GM20000 (cell line): ENCODE results near the gene NR1D1.
A peak's percentile ranks its signal among the peaks of the same experiment; 100 is the strongest.

Experiments
- DNase-seq: peaks from one replicate; pipeline ENCODE4 v3.0.0; 2012; ENCODE audit warnings: low spot score
- CTCF ChIP-seq: IDR thresholded peaks from 2 replicates; pipeline ENCODE4 v1.5.1; 2012; ENCODE audit warnings: mild to moderate bottlenecking, control low read depth; ENCODE audit errors: extremely low read depth, missing control alignments

Gene NR1D1

GRCh38 chr17:40115101-40115436 is 14.7 kb upstream of the NR1D1 start:
- DNase-seq = no peak
- TF ChIP-seq CTCF = no peak

- TF ChIP-seq CTCF = no peak
- no peak for DNase-seq
These were observed 13.5 kb upstream of the NR1D1 start for GRCh38 chr17:40113907-40114245.

GRCh38 chr17:40113110-40113906 is 12.9 kb upstream of the NR1D1 start:
- peak; percentile 88 for TF ChIP-seq CTCF
- DNase-seq = peak; percentile 93

- no peak for TF ChIP-seq CTCF
- no peak for DNase-seq
These were observed 12.3 kb upstream of the NR1D1 start for GRCh38 chr17:40112718-40113109.

- no peak for TF ChIP-seq CTCF
These were observed 11.9 kb upstream of the NR1D1 start for GRCh38 chr17:40112191-40112711.

GRCh38 chr17:40111221-40112128 is 11.1 kb upstream of the NR1D1 start:
- TF ChIP-seq CTCF = peak; percentile 86
- DNase-seq = peak; percentile 82

More at GRCh38 chr17:40112191-40112711, 11.9 kb upstream of the NR1D1 start:
- DNase-seq = no peak
